PFSK-1 (cell line): Measurements from ENCODE around the gene WDPCP.

Experiments used
- FOXP2 ChIP-seq: optimal IDR thresholded peaks from 2 replicates; pipeline ENCODE3; 2011; ENCODE audit warnings: borderline replicate concordance, control low read depth, inconsistent platforms; ENCODE audit not compliant: insufficient read depth; ENCODE audit errors: extremely low read length, extremely low read depth
- POLR2AphosphoS5 ChIP-seq: IDR thresholded peaks from 2 replicates; pipeline ENCODE4 v1.6.1; 2012; ENCODE audit warnings: low read depth, mild to moderate bottlenecking, control low read depth, low read length, moderate library complexity
- REST ChIP-seq, 2 experiments: IDR thresholded peaks; 2 replicates each; pipeline versions ENCODE4 v1.6.1 to v1.8.0; 2011 to 2012; ENCODE audit warnings: low read depth in 2 of 2, low read length in 2 of 2, control low read depth in 1 of 2, inconsistent platforms in 1 of 2, mild to moderate bottlenecking in 1 of 2, moderate library complexity in 1 of 2; ENCODE audit not compliant: insufficient read depth in 1 of 2
- SIN3A ChIP-seq: IDR thresholded peaks from 2 replicates; pipeline ENCODE4 v1.6.1; 2012; ENCODE audit warnings: mild to moderate bottlenecking, low read length, moderate library complexity, borderline replicate concordance; ENCODE audit not compliant: insufficient read depth
- TAF1 ChIP-seq: IDR thresholded peaks from 2 replicates; pipeline ENCODE4 v1.6.1; 2012; ENCODE audit warnings: low read length, control low read depth, borderline replicate concordance; ENCODE audit not compliant: insufficient read depth

WDPCP gene

GRCh38 chr2:63257473-63257872 lies 330.8 kb downstream of the WDPCP start:
- no peak for TF ChIP-seq SIN3A
- no peak for TF ChIP-seq FOXP2
- TF ChIP-seq REST (IDR thresholded peaks at IDR 0.05; ENCODE audit: insufficient read depth in 1 of 2, low read depth in 2 of 2, low read length in 2 of 2), result no peak
- TF ChIP-seq POLR2AphosphoS5, result no peak
- TF ChIP-seq TAF1, result no peak

- no peak for TF ChIP-seq REST (IDR thresholded peaks at IDR 0.05; ENCODE audit: insufficient read depth in 1 of 2, low read depth in 2 of 2, low read length in 2 of 2)
- TF ChIP-seq SIN3A, result no peak
- TF ChIP-seq TAF1, result no peak
- no peak for TF ChIP-seq FOXP2
- no peak for TF ChIP-seq POLR2AphosphoS5
Measured at GRCh38 chr2:63249161-63249560, 339.1 kb downstream of the WDPCP start.

GRCh38 chr2:63242747-63243146 lies 345.5 kb downstream of the WDPCP start:
- no peak for TF ChIP-seq POLR2AphosphoS5
- no peak for TF ChIP-seq FOXP2
- no peak for TF ChIP-seq SIN3A
- no peak for TF ChIP-seq REST (IDR thresholded peaks at IDR 0.05; ENCODE audit: insufficient read depth in 1 of 2, low read depth in 2 of 2, low read length in 2 of 2)

- no peak for TF ChIP-seq TAF1
- no peak for TF ChIP-seq SIN3A
- no peak for TF ChIP-seq REST (IDR thresholded peaks at IDR 0.05; ENCODE audit: insufficient read depth in 1 of 2, low read depth in 2 of 2, low read length in 2 of 2)
- TF ChIP-seq POLR2AphosphoS5, result no peak
- no peak for TF ChIP-seq FOXP2
Measured at GRCh38 chr2:63225964-63226686, 362.2 kb downstream of the WDPCP start.
